ENCODE data around the gene UBE2L5. TPM values are rescaled to one million over a fixed set of nuclear protein-coding genes. Genes with fewer than 3 reads are reported as not detected.

The UBE2L5 gene
- total and polyA plus RNA-seq, 2 of the 8 experiments (the other 6 are each of a cell fraction or from before 2014, with no cell fraction given): not detected

GRCh38 chr13:30406779-30407416 lies 15.4 kb upstream of the UBE2L5 start (continued):
- TF ChIP-seq CHD7 (IDR thresholded peaks at IDR 0.05; ENCODE audit: insufficient replicate concordance, low read length) (no peak), MAX (IDR thresholded peaks at IDR 0.05) (no peak), SIX5 (IDR thresholded peaks at IDR 0.05; ENCODE audit: low read depth, low read length) (no peak), USF2 (IDR thresholded peaks at IDR 0.05; ENCODE audit: low read length) (no peak), GABPA (IDR thresholded peaks at IDR 0.05; ENCODE audit: borderline replicate concordance, insufficient read depth, low read length) (no peak), ASH2L (IDR thresholded peaks at IDR 0.05; ENCODE audit: low read length) (no peak), NANOG (IDR thresholded peaks at IDR 0.05; ENCODE audit: insufficient read depth, low read depth, low read length, poor library complexity, severe bottlenecking) (no peak)

Data from H1 (cell line).